Measurements from ENCODE around the gene UPK1B.
"Not testable (repeated sequence)": the region's sequence is repeated elsewhere in the genome, so short reads cannot be mapped to it uniquely, and the experiment has no call there.

Gene UPK1B

GRCh38 chr3:119227070-119227850, 53.9 kb downstream of the UPK1B start:
- no peak for DNase-seq

GRCh38 chr3:119228373-119229145, 55.2 kb downstream of the UPK1B start:
- no peak for DNase-seq

GRCh38 chr3:119229190-119229589, 55.8 kb downstream of the UPK1B start:
- no peak for DNase-seq

GRCh38 chr3:119230071-119230470, 56.7 kb downstream of the UPK1B start:
- no peak for DNase-seq

- DNase-seq, result no peak
Observed at GRCh38 chr3:119230745-119231144, 57.3 kb downstream of the UPK1B start.

- no peak for DNase-seq
Observed at GRCh38 chr3:119234610-119235009, 61.2 kb downstream of the UPK1B start.

GRCh38 chr3:119235151-119235550, 61.8 kb downstream of the UPK1B start:
- DNase-seq, result no peak

- DNase-seq, result no peak
Observed at GRCh38 chr3:119236756-119237155, 63.4 kb downstream of the UPK1B start.

- DNase-seq, result no peak
Observed at GRCh38 chr3:119237299-119237698, 63.9 kb downstream of the UPK1B start.

- no peak for DNase-seq
Observed at GRCh38 chr3:119238363-119238762, 65.0 kb downstream of the UPK1B start.

GRCh38 chr3:119239206-119239820, 65.9 kb downstream of the UPK1B start:
- DNase-seq, result no peak

- DNase-seq, result no peak
Observed at GRCh38 chr3:119240101-119240590, 66.7 kb downstream of the UPK1B start.

- DNase-seq, result peak; percentile 60
Observed at GRCh38 chr3:119240591-119241434, 67.4 kb downstream of the UPK1B start, which contains the start of gene B4GALT4. Gene B4GALT4, minus strand, starts transcription at chr3:119240878. Its CDS starts 10,779 bp downstream, at chr3:119230099.

GRCh38 chr3:119242387-119243057, 69.1 kb downstream of the UPK1B start:
- DNase-seq, result not testable (repeated sequence)

GRCh38 chr3:119243058-119243529, 69.7 kb downstream of the UPK1B start:
- DNase-seq, result not testable (repeated sequence)

- DNase-seq, result no peak
Observed at GRCh38 chr3:119243712-119244111, 70.3 kb downstream of the UPK1B start.

- no peak for DNase-seq
Observed at GRCh38 chr3:119245778-119246177, 72.4 kb downstream of the UPK1B start.

All from activated effector memory CD4-positive, alpha-beta T cell treated with Interleukin-2 at 50 U/mL for 16 hours (primary cell).